SU-DHL-6 (cell line): Measurements from ENCODE around the gene FRMD4B.

Experiments
- H2AFZ ChIP-seq: fragments of 200-600 bp; sonication (generic); 2 replicates; pipeline ENCODE4 v1.6.1; 2014; ENCODE audit warnings: low read depth, mild to moderate bottlenecking, moderate library complexity, mixed read lengths, antibody characterized with exemption, low read length; ENCODE audit not compliant: severe bottlenecking
- H3F3A ChIP-seq: fragments of 200-600 bp; shearing (Covaris generic); 2 replicates; pipeline ENCODE4 v1.6.0; 2016; ENCODE audit warnings: antibody characterized with exemption, mild to moderate bottlenecking; ENCODE audit not compliant: insufficient read depth
- H3K27ac ChIP-seq: fragments of 200-600 bp; sonication (generic); 2 replicates; pipeline ENCODE4 v1.5.1; 2016; ENCODE audit warnings: low read depth, mild to moderate bottlenecking, low read length, moderate library complexity, mixed read lengths
- H3K27me3 ChIP-seq: fragments of 200-600 bp; sonication (generic), shearing (Covaris generic); 2 replicates; pipeline ENCODE4 v1.6.0; 2014; ENCODE audit warnings: mild to moderate bottlenecking, low read length
- H3K36me3 ChIP-seq: fragments of 200-600 bp; sonication (generic); 2 replicates; pipeline ENCODE4 v1.6.1; 2014; ENCODE audit warnings: mild to moderate bottlenecking, low read length, mixed read lengths
- H3K4me2 ChIP-seq: fragments of 300-600, 200-600 bp; shearing (Covaris generic), sonication (generic); 2 replicates; pipeline ENCODE4 v1.6.0; 2014; ENCODE audit warnings: low read length, low read depth, mild to moderate bottlenecking; ENCODE audit not compliant: poor library complexity, severe bottlenecking
- H3K4me3 ChIP-seq: fragments of 200-600 bp; sonication (generic); 2 replicates; pipeline ENCODE4 v1.5.1; 2014; ENCODE audit warnings: antibody characterized with exemption, low read length, mild to moderate bottlenecking, mixed read lengths; ENCODE audit not compliant: insufficient read depth, poor library complexity, severe bottlenecking
- H3K79me2 ChIP-seq: fragments of 200-600 bp; sonication (generic); 2 replicates; pipeline ENCODE4 v1.6.1; 2014; ENCODE audit warnings: mild to moderate bottlenecking, low read length, moderate library complexity; ENCODE audit not compliant: insufficient read depth
- H3K9ac ChIP-seq: fragments of 200-600 bp; sonication (generic); 2 replicates; pipeline ENCODE4 v1.7.0; 2014; ENCODE audit warnings: mild to moderate bottlenecking, low read length
- H3K9me2 ChIP-seq: fragments of 200-600 bp; sonication (generic); replicated peaks from 2 replicates; pipeline ENCODE4 v1.6.1; 2014; ENCODE audit warnings: low read length; ENCODE audit not compliant: insufficient read depth
- H3K9me3 ChIP-seq: fragments of 200-600 bp; sonication (generic); 2 replicates; pipeline ENCODE4 v1.6.1; 2014; ENCODE audit warnings: low read length, mixed read lengths; ENCODE audit not compliant: insufficient read depth
- H4K20me1 ChIP-seq: fragments of 200-600 bp; sonication (generic); 2 replicates; pipeline ENCODE4 v1.6.1; 2014; ENCODE audit warnings: low read depth, mild to moderate bottlenecking, antibody characterized with exemption, low read length, moderate library complexity, mixed read lengths
- EZH2phosphoT487 ChIP-seq: fragments of 200-600 bp; sonication (generic), shearing (Covaris generic); conservative IDR thresholded peaks from 2 replicates; pipeline ENCODE4 v1.6.1; 2018; ENCODE audit warnings: mild to moderate bottlenecking, antibody characterized with exemption, low read length, moderate library complexity, mixed read lengths
- TF ChIP-seq, protein P1 (sequence below): fragments of 200-600 bp; sonication (generic); IDR thresholded peaks from one replicate; pipeline ENCODE4 v1.5.1; 2017; ENCODE audit warnings: antibody characterized with exemption, mild to moderate bottlenecking, low read length, moderate library complexity; ENCODE audit not compliant: insufficient read depth, poor library complexity, severe bottlenecking

FRMD4B gene

DNA sequence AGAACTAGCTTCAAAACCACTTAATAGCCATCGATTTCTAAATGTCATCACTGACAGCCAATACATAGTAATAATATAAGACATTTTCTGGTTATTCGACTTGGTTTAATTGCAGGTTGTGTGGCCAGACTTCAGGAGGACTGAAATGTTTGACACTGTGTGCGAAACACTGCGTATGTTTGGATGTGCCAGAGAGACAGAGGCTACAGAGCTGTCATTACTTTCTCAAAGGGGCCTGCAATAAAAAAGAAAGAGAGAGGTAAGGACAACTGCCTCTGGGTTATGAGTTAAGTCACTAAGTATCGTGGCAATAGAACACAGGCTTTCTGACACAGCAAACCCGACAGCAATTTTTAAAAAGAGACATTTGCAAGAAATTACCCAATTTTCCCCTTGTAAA is 264.4 kb downstream of the FRMD4B start:
- Histone ChIP-seq H3F3A (no peaks in the 10 kb centered on the region), H3K27me3 (no peaks in the 10 kb centered on the region), H3K4me3 (no peak overlapping the region), H3K4me2 (no peak overlapping the region), H3K79me2 (no peaks in the 10 kb centered on the region), H3K9ac (no peak overlapping the region), H3K27ac (no peak overlapping the region), H3K9me2 (no peaks in the 10 kb centered on the region), H4K20me1 (no peaks in the 10 kb centered on the region), H3K9me3 (no peaks in the 10 kb centered on the region), H3K36me3 (no peaks in the 10 kb centered on the region), H2AFZ (no peak overlapping the region)
- TF ChIP-seq EZH2phosphoT487: no peak
- TF ChIP-seq, protein P1, sequence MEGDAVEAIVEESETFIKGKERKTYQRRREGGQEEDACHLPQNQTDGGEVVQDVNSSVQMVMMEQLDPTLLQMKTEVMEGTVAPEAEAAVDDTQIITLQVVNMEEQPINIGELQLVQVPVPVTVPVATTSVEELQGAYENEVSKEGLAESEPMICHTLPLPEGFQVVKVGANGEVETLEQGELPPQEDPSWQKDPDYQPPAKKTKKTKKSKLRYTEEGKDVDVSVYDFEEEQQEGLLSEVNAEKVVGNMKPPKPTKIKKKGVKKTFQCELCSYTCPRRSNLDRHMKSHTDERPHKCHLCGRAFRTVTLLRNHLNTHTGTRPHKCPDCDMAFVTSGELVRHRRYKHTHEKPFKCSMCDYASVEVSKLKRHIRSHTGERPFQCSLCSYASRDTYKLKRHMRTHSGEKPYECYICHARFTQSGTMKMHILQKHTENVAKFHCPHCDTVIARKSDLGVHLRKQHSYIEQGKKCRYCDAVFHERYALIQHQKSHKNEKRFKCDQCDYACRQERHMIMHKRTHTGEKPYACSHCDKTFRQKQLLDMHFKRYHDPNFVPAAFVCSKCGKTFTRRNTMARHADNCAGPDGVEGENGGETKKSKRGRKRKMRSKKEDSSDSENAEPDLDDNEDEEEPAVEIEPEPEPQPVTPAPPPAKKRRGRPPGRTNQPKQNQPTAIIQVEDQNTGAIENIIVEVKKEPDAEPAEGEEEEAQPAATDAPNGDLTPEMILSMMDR: no peak

DNA sequence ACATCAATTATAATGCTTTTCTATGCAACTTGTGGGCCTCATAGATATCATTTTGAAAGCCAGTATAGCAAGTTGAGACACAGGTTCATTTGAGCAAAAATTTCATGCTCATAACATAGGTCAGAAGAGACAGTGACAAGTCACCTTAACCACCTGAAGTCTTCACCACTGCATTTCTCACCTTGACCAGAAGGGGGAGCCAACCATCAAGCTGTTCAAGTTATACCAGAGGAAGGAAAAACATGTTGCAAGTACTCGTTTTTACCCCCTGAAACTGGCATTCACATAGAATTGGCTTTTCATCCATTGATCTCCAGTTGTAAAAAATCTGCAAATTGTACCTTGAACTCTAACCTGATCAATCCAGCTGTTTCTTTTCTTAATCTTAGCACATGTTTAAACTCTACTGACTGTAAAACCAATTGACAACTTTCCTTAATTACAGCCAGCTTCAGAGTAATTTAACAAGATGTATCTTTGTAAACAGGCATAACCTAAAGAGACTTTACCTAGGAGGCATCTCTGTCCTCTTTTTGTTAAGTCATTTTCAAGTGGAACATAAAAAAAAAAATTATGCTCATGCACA is 264.9 kb downstream of the FRMD4B start:
- H3K9me2 ChIP-seq: no peaks in the 10 kb centered on the region
- no peaks in the 10 kb centered on the region for H3K36me3 ChIP-seq
- H4K20me1 ChIP-seq: no peaks in the 10 kb centered on the region
- H2AFZ ChIP-seq: no peak overlapping the region
- H3K9me3 ChIP-seq: no peaks in the 10 kb centered on the region
- H3K27ac ChIP-seq: no peak overlapping the region
- no peak overlapping the region for H3K4me3 ChIP-seq
- no peaks in the 10 kb centered on the region for H3K27me3 ChIP-seq
- H3F3A ChIP-seq: no peaks in the 10 kb centered on the region
- TF ChIP-seq, protein P1: peak; percentile 63
- no peak for TF ChIP-seq EZH2phosphoT487
- no peaks in the 10 kb centered on the region for H3K79me2 ChIP-seq
- H3K4me2 ChIP-seq: no peak overlapping the region
- no peak overlapping the region for H3K9ac ChIP-seq
